ENCODE results near the gene PANK2.

PANK2 gene

DNA sequence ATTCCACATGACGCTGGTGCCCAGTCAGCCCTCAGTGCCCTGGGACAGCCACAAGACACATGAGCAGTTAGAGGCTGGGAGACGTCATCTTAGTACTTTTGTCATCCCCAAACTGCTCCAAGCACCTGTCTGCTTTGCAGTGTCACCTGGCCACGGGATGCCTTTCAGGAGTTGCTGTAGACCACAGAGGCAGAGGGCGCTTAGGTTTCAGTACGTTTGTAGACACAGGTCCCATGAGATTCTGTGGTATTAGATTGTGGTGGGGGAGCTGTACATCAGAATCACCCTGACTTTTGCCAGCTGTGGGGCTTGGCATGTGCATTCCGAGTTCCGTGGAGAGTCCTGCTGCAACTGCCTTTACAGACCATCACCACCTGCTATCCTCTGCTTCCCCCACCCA, 25.9 kb upstream of the PANK2 start:
- no peak overlapping the region for H3K4me3 ChIP-seq (ENCODE audit: low read depth, low read length)
- TF ChIP-seq, protein P1, sequence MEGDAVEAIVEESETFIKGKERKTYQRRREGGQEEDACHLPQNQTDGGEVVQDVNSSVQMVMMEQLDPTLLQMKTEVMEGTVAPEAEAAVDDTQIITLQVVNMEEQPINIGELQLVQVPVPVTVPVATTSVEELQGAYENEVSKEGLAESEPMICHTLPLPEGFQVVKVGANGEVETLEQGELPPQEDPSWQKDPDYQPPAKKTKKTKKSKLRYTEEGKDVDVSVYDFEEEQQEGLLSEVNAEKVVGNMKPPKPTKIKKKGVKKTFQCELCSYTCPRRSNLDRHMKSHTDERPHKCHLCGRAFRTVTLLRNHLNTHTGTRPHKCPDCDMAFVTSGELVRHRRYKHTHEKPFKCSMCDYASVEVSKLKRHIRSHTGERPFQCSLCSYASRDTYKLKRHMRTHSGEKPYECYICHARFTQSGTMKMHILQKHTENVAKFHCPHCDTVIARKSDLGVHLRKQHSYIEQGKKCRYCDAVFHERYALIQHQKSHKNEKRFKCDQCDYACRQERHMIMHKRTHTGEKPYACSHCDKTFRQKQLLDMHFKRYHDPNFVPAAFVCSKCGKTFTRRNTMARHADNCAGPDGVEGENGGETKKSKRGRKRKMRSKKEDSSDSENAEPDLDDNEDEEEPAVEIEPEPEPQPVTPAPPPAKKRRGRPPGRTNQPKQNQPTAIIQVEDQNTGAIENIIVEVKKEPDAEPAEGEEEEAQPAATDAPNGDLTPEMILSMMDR (IDR thresholded peaks at IDR 0.05; ENCODE audit: borderline replicate concordance, insufficient read depth, low read depth, low read length) = no peak

DNA sequence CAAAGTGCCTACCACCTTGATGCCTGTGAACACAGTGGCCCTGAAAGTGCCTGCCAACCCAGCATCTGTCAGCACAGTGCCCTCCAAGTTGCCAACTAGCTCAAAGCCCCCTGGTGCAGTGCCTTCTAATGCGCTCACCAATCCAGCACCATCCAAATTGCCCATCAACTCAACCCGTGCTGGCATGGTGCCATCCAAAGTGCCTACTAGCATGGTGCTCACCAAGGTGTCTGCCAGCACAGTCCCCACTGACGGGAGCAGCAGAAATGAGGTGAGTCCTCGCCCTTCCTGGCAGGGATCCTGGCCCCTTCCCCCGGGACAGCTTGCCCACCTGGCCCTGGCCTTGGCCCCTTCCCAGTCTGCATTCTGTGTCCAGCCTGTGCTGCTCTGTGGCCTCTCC, 24.7 kb upstream of the PANK2 start:
- TF ChIP-seq, protein P1 (IDR thresholded peaks at IDR 0.05; ENCODE audit: borderline replicate concordance, insufficient read depth, low read depth, low read length) = no peak
- no peak overlapping the region for H3K4me3 ChIP-seq (ENCODE audit: low read depth, low read length)

DNA sequence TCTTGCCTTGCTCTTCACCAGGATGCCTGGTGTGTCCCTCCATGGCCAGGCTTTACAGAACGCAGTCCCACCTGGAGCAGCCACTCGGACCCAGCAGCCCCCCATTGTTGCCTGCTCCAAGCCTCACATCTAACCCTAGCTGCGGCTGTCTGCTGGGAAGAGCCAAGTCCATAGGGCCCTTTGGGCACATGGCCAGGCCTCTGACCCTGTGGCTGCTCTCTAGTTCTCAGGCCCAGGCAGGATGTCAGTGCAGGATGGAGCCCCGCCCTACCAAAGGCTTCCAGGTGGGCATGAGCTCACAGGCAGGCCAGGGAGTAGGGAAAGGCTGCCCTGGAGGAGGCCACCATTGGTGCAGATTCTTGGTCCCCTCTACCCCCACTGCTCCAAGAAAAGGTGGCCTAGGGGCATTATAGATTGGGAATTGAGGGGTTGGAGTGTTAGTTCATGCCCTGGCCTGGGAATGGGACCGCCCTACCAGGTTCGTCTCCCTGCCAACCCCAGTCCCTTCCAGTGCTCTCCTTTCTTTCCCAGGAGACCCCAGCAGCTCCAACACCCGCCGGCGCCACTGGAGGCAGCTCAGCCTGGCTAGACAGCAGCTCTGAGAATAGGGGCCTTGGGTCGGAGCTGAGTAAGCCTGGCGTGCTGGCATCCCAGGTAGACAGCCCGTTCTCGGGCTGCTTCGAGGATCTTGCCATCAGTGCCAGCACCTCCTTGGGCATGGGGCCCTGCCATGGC, 23.9 kb upstream of the PANK2 start:
- H3K4me3 ChIP-seq (ENCODE audit: low read depth, low read length) = no peak overlapping the region
- TF ChIP-seq, protein P1 (IDR thresholded peaks at IDR 0.05; ENCODE audit: borderline replicate concordance, insufficient read depth, low read depth, low read length) = no peak

DNA sequence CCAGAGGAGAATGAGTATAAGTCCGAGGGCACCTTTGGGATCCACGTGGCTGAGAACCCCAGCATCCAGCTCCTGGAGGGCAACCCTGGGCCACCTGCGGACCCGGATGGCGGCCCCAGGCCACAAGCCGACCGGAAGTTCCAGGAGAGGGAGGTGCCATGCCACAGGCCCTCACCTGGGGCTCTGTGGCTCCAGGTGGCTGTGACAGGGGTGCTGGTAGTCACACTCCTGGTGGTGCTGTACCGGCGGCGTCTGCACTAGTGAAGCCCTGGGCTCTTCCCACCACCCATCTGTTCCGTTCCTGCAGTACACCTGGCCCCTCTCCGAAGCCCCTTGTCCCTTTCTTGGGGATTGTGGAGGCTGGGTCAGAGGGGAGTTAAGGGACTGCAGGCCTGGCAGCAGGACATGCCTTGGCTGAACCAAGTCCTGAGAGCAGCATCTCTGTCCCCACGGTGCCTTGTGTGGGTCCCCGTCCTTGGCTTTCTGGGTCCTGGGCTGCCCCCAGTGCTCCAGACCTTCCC, 23.2 kb upstream of the PANK2 start:
- no peak overlapping the region for H3K4me3 ChIP-seq (ENCODE audit: low read depth, low read length)
- TF ChIP-seq, protein P1 (IDR thresholded peaks at IDR 0.05; ENCODE audit: borderline replicate concordance, insufficient read depth, low read depth, low read length) = no peak

DNA sequence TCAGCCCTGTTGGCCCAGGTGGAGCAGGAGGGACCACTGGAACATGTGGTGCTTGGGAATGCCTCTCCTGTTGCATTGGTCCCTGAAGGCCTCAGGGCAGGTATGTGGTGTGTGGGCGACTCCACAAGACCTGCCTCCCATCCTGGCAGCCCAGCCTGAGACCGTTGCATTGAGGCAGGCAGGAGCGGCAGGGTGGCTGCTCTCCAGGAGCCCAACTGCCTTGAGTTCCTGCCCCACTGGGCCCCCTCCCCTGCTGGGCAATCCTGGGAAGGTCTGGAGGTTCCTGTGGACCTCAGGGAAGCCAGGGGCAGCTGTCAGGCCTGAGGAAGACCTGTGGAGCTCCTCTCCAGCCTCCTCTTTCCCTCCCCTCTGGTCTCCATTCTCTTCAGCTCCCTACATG, 22.7 kb upstream of the PANK2 start:
- no peak overlapping the region for H3K4me3 ChIP-seq (ENCODE audit: low read depth, low read length)
- TF ChIP-seq, protein P1 (IDR thresholded peaks at IDR 0.05; ENCODE audit: borderline replicate concordance, insufficient read depth, low read depth, low read length) = no peak

DNA sequence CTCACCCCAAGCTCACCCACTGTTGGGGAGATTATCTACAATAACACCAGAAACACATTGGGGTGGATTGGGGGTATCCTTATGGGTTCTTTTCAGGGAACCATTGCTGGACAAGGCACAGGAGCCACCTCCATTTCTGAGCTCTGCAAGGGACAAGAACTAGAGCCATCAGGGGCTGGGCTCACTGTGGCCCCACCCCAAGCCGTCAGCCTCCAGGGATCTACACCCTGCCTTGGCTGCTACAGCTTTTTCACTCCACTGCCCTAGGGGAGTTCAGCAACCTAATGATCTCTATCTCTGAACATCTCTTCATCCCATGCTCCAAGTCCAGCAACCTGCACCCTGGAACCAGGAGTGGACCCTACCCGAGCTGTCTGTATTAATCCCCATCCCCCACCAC, 21.4 kb upstream of the PANK2 start:
- H3K4me3 ChIP-seq (ENCODE audit: low read depth, low read length) = no peak overlapping the region
- TF ChIP-seq, protein P1 (IDR thresholded peaks at IDR 0.05; ENCODE audit: borderline replicate concordance, insufficient read depth, low read depth, low read length) = no peak
